NAMALWA (cell line): ENCODE results near the gene CNGA2.
"Not testable (repeated sequence)": the region's sequence is repeated elsewhere in the genome, so short reads cannot be mapped to it uniquely, and the experiment has no call there.

Source experiments
- DNase-seq: peaks from one replicate; pipeline ENCODE4 v3.0.0-alpha.2; 2015; ENCODE audit warnings: low spot score

The CNGA2 gene

GRCh38 chrX:151734446-151734845 is at the start of gene CNGA2:
CNGA2 (plus strand) TSS chrX:151734746; CDS start chrX:151738484, 3,738 bp downstream.
- no peak for DNase-seq

GRCh38 chrX:151687635-151688034 is 46.9 kb upstream of the CNGA2 start:
- DNase-seq: no peak

- DNase-seq: no peak
These were observed 45.9 kb upstream of the CNGA2 start for GRCh38 chrX:151688695-151689094.

GRCh38 chrX:151692825-151693224 is 41.7 kb upstream of the CNGA2 start:
- no peak for DNase-seq

- DNase-seq: no peak
These were observed 40.4 kb upstream of the CNGA2 start for GRCh38 chrX:151694121-151694520.

GRCh38 chrX:151694661-151695582 is 39.6 kb upstream of the CNGA2 start, which contains the start of gene PRRG3:
PRRG3 (plus strand) TSS chrX:151695458; CDS start chrX:151698815, 3,357 bp downstream.
- DNase-seq: no peak

GRCh38 chrX:151695583-151696340 is 38.8 kb upstream of the CNGA2 start:
- DNase-seq: no peak

- DNase-seq: not testable (repeated sequence)
These were observed 37.5 kb upstream of the CNGA2 start for GRCh38 chrX:151697082-151697481.

- no peak for DNase-seq
These were observed 37.0 kb upstream of the CNGA2 start for GRCh38 chrX:151697522-151697921.

GRCh38 chrX:151698485-151698884 is 36.1 kb upstream of the CNGA2 start:
- DNase-seq: no peak

GRCh38 chrX:151699746-151700145 is 34.8 kb upstream of the CNGA2 start:
- DNase-seq: no peak

GRCh38 chrX:151700581-151700980 is 34.0 kb upstream of the CNGA2 start:
- DNase-seq: no peak

GRCh38 chrX:151701071-151701470 is 33.5 kb upstream of the CNGA2 start:
- DNase-seq: no peak

GRCh38 chrX:151701531-151701930 is 33.0 kb upstream of the CNGA2 start:
- no peak for DNase-seq

- DNase-seq: no peak
These were observed 32.4 kb upstream of the CNGA2 start for GRCh38 chrX:151702026-151702714.

- DNase-seq: no peak
These were observed 31.7 kb upstream of the CNGA2 start for GRCh38 chrX:151702741-151703340.

GRCh38 chrX:151703487-151703886 is 31.1 kb upstream of the CNGA2 start:
- DNase-seq: no peak

- no peak for DNase-seq
These were observed 30.4 kb upstream of the CNGA2 start for GRCh38 chrX:151704041-151704663.

- no peak for DNase-seq
These were observed 25.7 kb upstream of the CNGA2 start for GRCh38 chrX:151708821-151709220.

GRCh38 chrX:151710457-151710856 is 24.1 kb upstream of the CNGA2 start:
- DNase-seq: no peak

- no peak for DNase-seq
These were observed 23.4 kb upstream of the CNGA2 start for GRCh38 chrX:151711154-151711553.
